Mesendoderm (in vitro differentiated cells): ENCODE data around the gene TEX44.

Source experiments
- DNase-seq: peaks from one replicate; pipeline ENCODE4 v3.0.0; 2013
- H2AK5ac ChIP-seq: 2 replicates; pipeline ENCODE4 v1.6.1; 2013; ENCODE audit warnings: low read length, inconsistent platforms
- H2BK120ac ChIP-seq: 2 replicates; pipeline ENCODE4 v1.6.1; 2013; ENCODE audit warnings: low read depth, mild to moderate bottlenecking, low read length, moderate library complexity, mixed read lengths
- H2BK15ac ChIP-seq: replicated peaks from 2 replicates; pipeline ENCODE4 v1.6.1; 2013; ENCODE audit warnings: low read depth, mild to moderate bottlenecking, moderate library complexity
- H2BK5ac ChIP-seq: 2 replicates; pipeline ENCODE4 v1.6.1; 2013; ENCODE audit warnings: low read length, inconsistent platforms
- H3K18ac ChIP-seq: 2 replicates; pipeline ENCODE4 v1.6.1; 2013; ENCODE audit warnings: mild to moderate bottlenecking, low read length, mixed read lengths
- H3K23ac ChIP-seq: one replicate; pipeline ENCODE4 v1.6.1; 2013; ENCODE audit warnings: low read length
- H3K27ac ChIP-seq: 2 replicates; pipeline ENCODE4 v1.5.1; 2013; ENCODE audit warnings: low read depth, mild to moderate bottlenecking, inconsistent platforms, low read length, moderate library complexity
- H3K27me3 ChIP-seq: 2 replicates; pipeline ENCODE4 v1.6.1; 2013; ENCODE audit warnings: low read length, control low read depth, mild to moderate bottlenecking, inconsistent platforms; ENCODE audit not compliant: insufficient read depth, poor library complexity
- H3K36me3 ChIP-seq: 2 replicates; pipeline ENCODE4 v1.6.1; 2013; ENCODE audit warnings: low read length, inconsistent platforms; ENCODE audit not compliant: control insufficient read depth, insufficient read depth
- H3K4ac ChIP-seq: one replicate; pipeline ENCODE4 v1.6.1; 2013; ENCODE audit warnings: low read depth, mild to moderate bottlenecking, low read length, moderate library complexity
- H3K4me1 ChIP-seq: 2 replicates; pipeline ENCODE4 v1.6.1; 2013; ENCODE audit warnings: low read depth, low read length, inconsistent platforms; ENCODE audit not compliant: control insufficient read depth
- H3K4me2 ChIP-seq: 2 replicates; pipeline ENCODE4 v1.6.1; 2013; ENCODE audit warnings: low read length
- H3K4me3 ChIP-seq: 2 replicates; pipeline ENCODE4 v1.5.1; 2013; ENCODE audit warnings: mild to moderate bottlenecking, low read length
- H3K56ac ChIP-seq: one replicate; pipeline ENCODE4 v1.6.1; 2013; ENCODE audit warnings: low read length
- H3K79me1 ChIP-seq: 2 replicates; pipeline ENCODE4 v1.6.1; 2013; ENCODE audit warnings: low read length, inconsistent platforms
- H3K79me2 ChIP-seq: 2 replicates; pipeline ENCODE4 v1.6.1; 2013; ENCODE audit warnings: mild to moderate bottlenecking, low read length; ENCODE audit not compliant: control insufficient read depth, insufficient read depth
- H3K9ac ChIP-seq: 2 replicates; pipeline ENCODE4 v1.6.1; 2013; ENCODE audit warnings: low read length, inconsistent platforms
- H4K5ac ChIP-seq: one replicate; pipeline ENCODE4 v1.6.1; 2013; ENCODE audit warnings: low read length
- H4K8ac ChIP-seq: one replicate; pipeline ENCODE4 v1.6.1; 2013; ENCODE audit warnings: low read depth, mild to moderate bottlenecking, control low read depth, low read length, moderate library complexity
- WGBS: extraction: QIAGEN DNeasy Blood & Tissue Kit; methylation state at CpG from one replicate; pipeline ENCODE4 v1.1.7; 2013; ENCODE audit warnings: low lambda C conversion rate, missing lambda C conversion rate; ENCODE audit not compliant: insufficient coverage; ENCODE audit errors: extremely low coverage; 5-methylcytosine and 5-hydroxymethylcytosine counted together

TEX44 gene

GRCh38 chr2:231634951-231635875 is 42.5 kb downstream of the TEX44 start:
- Histone ChIP-seq H3K18ac (no peak overlapping the region), H3K4ac (no peak overlapping the region), H3K27ac (no peak overlapping the region), H2BK5ac (no peak overlapping the region), H3K4me3 (no peak overlapping the region), H2BK15ac (no peak overlapping the region), H3K9ac (no peak overlapping the region), H3K27me3 (no peaks in the 10 kb centered on the region), H3K4me2 (no peak overlapping the region), H4K8ac (no peak overlapping the region), H3K36me3 (no peaks in the 10 kb centered on the region), H3K23ac (no peak overlapping the region), H4K5ac (no peak overlapping the region), H3K56ac (no peak overlapping the region), H3K79me2 (no peaks in the 10 kb centered on the region), H2BK120ac (no peak overlapping the region), H2AK5ac (no peak overlapping the region), H3K4me1 (no peaks in the 10 kb centered on the region), H3K79me1 (no peaks in the 10 kb centered on the region)
- no peak for DNase-seq
- WGBS = no CpG with 5 or more reads among the region's 8 CpGs

GRCh38 chr2:231640241-231640640 is 47.6 kb downstream of the TEX44 start:
- H2BK5ac ChIP-seq = no peak overlapping the region
- no peaks in the 10 kb centered on the region for H3K36me3 ChIP-seq
- H3K9ac ChIP-seq = no peak overlapping the region
- no peak overlapping the region for H3K4me2 ChIP-seq
- H2BK15ac ChIP-seq = no peak overlapping the region
- H3K79me1 ChIP-seq = no peaks in the 10 kb centered on the region
- no peak overlapping the region for H4K8ac ChIP-seq
- H3K79me2 ChIP-seq = no peaks in the 10 kb centered on the region
- H3K27me3 ChIP-seq = no peaks in the 10 kb centered on the region
- no peak overlapping the region for H3K18ac ChIP-seq
- H3K23ac ChIP-seq = no peak overlapping the region
- DNase-seq = no peak
- no peaks in the 10 kb centered on the region for H3K4me1 ChIP-seq
- no peak overlapping the region for H2AK5ac ChIP-seq
- H4K5ac ChIP-seq = no peak overlapping the region
- H3K27ac ChIP-seq = no peak overlapping the region
- no peak overlapping the region for H2BK120ac ChIP-seq
- no CpG with 5 or more reads among the region's 6 CpGs for WGBS
- no peak overlapping the region for H3K4ac ChIP-seq
- no peak overlapping the region for H3K4me3 ChIP-seq
- no peak overlapping the region for H3K56ac ChIP-seq

- H3K79me2 ChIP-seq = no peaks in the 10 kb centered on the region
- H3K4me1 ChIP-seq = no peaks in the 10 kb centered on the region
- H3K9ac ChIP-seq = no peak overlapping the region
- H3K18ac ChIP-seq = no peak overlapping the region
- H4K5ac ChIP-seq = no peak overlapping the region
- no peak overlapping the region for H4K8ac ChIP-seq
- H2AK5ac ChIP-seq = no peak overlapping the region
- no peak overlapping the region for H3K4ac ChIP-seq
- no peak overlapping the region for H3K56ac ChIP-seq
- WGBS = no CpG with 5 or more reads among the region's 11 CpGs
- H2BK15ac ChIP-seq = no peak overlapping the region
- H3K27ac ChIP-seq = no peak overlapping the region
- no peaks in the 10 kb centered on the region for H3K27me3 ChIP-seq
- DNase-seq = no peak
- no peaks in the 10 kb centered on the region for H3K79me1 ChIP-seq
- H2BK120ac ChIP-seq = no peak overlapping the region
- H3K23ac ChIP-seq = no peak overlapping the region
- H3K36me3 ChIP-seq = no peaks in the 10 kb centered on the region
- no peak overlapping the region for H2BK5ac ChIP-seq
- H3K4me3 ChIP-seq = no peak overlapping the region
- H3K4me2 ChIP-seq = no peak overlapping the region
Observed at GRCh38 chr2:231640641-231641111, 48.0 kb downstream of the TEX44 start.

- Histone ChIP-seq H3K56ac (no peak overlapping the region), H2BK5ac (no peak overlapping the region), H3K9ac (no peak overlapping the region), H4K8ac (no peak overlapping the region), H4K5ac (no peak overlapping the region), H3K79me2 (no peaks in the 10 kb centered on the region), H3K18ac (no peak overlapping the region), H3K4me2 (no peak overlapping the region), H3K27ac (no peak overlapping the region), H2AK5ac (no peak overlapping the region), H3K4me1 (no peaks in the 10 kb centered on the region), H3K27me3 (no peaks in the 10 kb centered on the region), H3K4me3 (no peak overlapping the region), H2BK15ac (no peak overlapping the region), H3K79me1 (no peaks in the 10 kb centered on the region), H3K4ac (no peak overlapping the region), H3K23ac (no peak overlapping the region), H2BK120ac (no peak overlapping the region), H3K36me3 (no peaks in the 10 kb centered on the region)
- no peak for DNase-seq
- WGBS = no CpG with 5 or more reads among the region's 30 CpGs
Observed at GRCh38 chr2:231642631-231643494, 50.2 kb downstream of the TEX44 start.

GRCh38 chr2:231643495-231643888 is 50.8 kb downstream of the TEX44 start:
- no peak overlapping the region for H3K56ac ChIP-seq
- WGBS = no CpG with 5 or more reads among the region's 8 CpGs

More at GRCh38 chr2:231643495-231643888, 50.8 kb downstream of the TEX44 start:
- no peak overlapping the region for H2BK5ac ChIP-seq
- no peak overlapping the region for H3K4me2 ChIP-seq
- H3K79me2 ChIP-seq = no peaks in the 10 kb centered on the region
- H2BK120ac ChIP-seq = no peak overlapping the region
- no peaks in the 10 kb centered on the region for H3K36me3 ChIP-seq
- no peak overlapping the region for H2BK15ac ChIP-seq
- H3K4ac ChIP-seq = no peak overlapping the region
- no peak overlapping the region for H3K27ac ChIP-seq
- no peak for DNase-seq
- no peak overlapping the region for H3K4me3 ChIP-seq
- H4K8ac ChIP-seq = no peak overlapping the region
- H4K5ac ChIP-seq = no peak overlapping the region
- no peaks in the 10 kb centered on the region for H3K79me1 ChIP-seq
- no peak overlapping the region for H2AK5ac ChIP-seq
- H3K4me1 ChIP-seq = no peaks in the 10 kb centered on the region
- no peak overlapping the region for H3K23ac ChIP-seq
- H3K9ac ChIP-seq = no peak overlapping the region
- no peaks in the 10 kb centered on the region for H3K27me3 ChIP-seq
- H3K18ac ChIP-seq = no peak overlapping the region
